K562 (cell line): ENCODE results near the gene PRMT5. TPM values are rescaled to one million over a fixed set of nuclear protein-coding genes. Genes with fewer than 3 reads are reported as not detected.

Experiments used
- ARID3A ChIP-seq: IDR thresholded peaks from 2 replicates; pipeline ENCODE4 v1.6.1; 2012; ENCODE audit warnings: low read depth, low read length, improper control_type of control experiment, borderline replicate concordance
- BMI1 ChIP-seq: fragments of 150-350 bp; IDR thresholded peaks from 2 replicates; pipeline ENCODE4 v1.6.1; 2014; ENCODE audit warnings: low read length
- CTCF ChIP-seq, 3 experiments: IDR thresholded peaks in 2 of 3; conservative IDR thresholded peaks in 1 of 3; 2 replicates each; pipeline ENCODE4 v1.5.1; 2011 to 2012; ENCODE audit warnings: low read length in 3 of 3, mild to moderate bottlenecking in 3 of 3, control low read depth in 2 of 3, improper control_type of control experiment in 1 of 3, inconsistent platforms in 1 of 3, low read depth in 1 of 3, mixed read lengths in 1 of 3, moderate library complexity in 1 of 3; ENCODE audit not compliant: insufficient read depth in 2 of 3
- ETV1 ChIP-seq: fragments of 450-650 bp; conservative IDR thresholded peaks from 2 replicates; pipeline ENCODE4 v1.6.1; 2016; ENCODE audit warnings: missing genetic modification characterization, control low read depth, low read depth, missing compliant biosample characterization
- HBP1 ChIP-seq: fragments of 450-650 bp; formaldehyde crosslinking; IDR thresholded peaks from 2 replicates; pipeline ENCODE4 v1.4.0; 2022; ENCODE audit warnings: missing genetic modification characterization
- HLTF ChIP-seq: fragments of 450-650 bp; IDR thresholded peaks from 2 replicates; pipeline ENCODE4 v1.6.1; 2016
- HNRNPK ChIP-seq: fragments of 200-400 bp; formaldehyde crosslinking; IDR thresholded peaks from one replicate; pipeline ENCODE4 v1.6.1; 2018; ENCODE audit warnings: mild to moderate bottlenecking, low read depth, low read length; ENCODE audit not compliant: poor library complexity, severe bottlenecking
- KDM5B ChIP-seq: fragments of 200-600 bp; sonication (generic); IDR thresholded peaks from 2 replicates; pipeline ENCODE4 v1.6.1; 2012; ENCODE audit warnings: low read depth, mild to moderate bottlenecking, moderate library complexity, low read length, control low read depth, inconsistent platforms; ENCODE audit not compliant: insufficient replicate concordance
- MEF2A ChIP-seq: IDR thresholded peaks from 2 replicates; pipeline ENCODE4 v1.6.1; 2011; ENCODE audit warnings: low read depth, mild to moderate bottlenecking, low read length, moderate library complexity; ENCODE audit not compliant: control insufficient read depth
- NELFE ChIP-seq: IDR thresholded peaks from 2 replicates; pipeline ENCODE4 v1.6.1; 2011; ENCODE audit warnings: mild to moderate bottlenecking; ENCODE audit not compliant: insufficient read depth, insufficient read length
- NFATC3 ChIP-seq: fragments of 450-650 bp; IDR thresholded peaks from 2 replicates; pipeline ENCODE4 v1.6.1; 2017; ENCODE audit warnings: mild to moderate bottlenecking
- RBFOX2 ChIP-seq: fragments of 200-400 bp; formaldehyde crosslinking; IDR thresholded peaks from 2 replicates; pipeline ENCODE4 v1.6.1; 2017; ENCODE audit warnings: low read depth, mild to moderate bottlenecking, low read length, moderate library complexity
- RBM22 ChIP-seq: fragments of 200-400 bp; formaldehyde crosslinking; IDR thresholded peaks from 2 replicates; pipeline ENCODE4 v1.6.1; 2018; ENCODE audit warnings: low read length, low read depth; ENCODE audit not compliant: poor library complexity, severe bottlenecking
- RBM25 ChIP-seq: fragments of 200-400 bp; formaldehyde crosslinking; IDR thresholded peaks from 2 replicates; pipeline ENCODE4 v1.6.1; 2018; ENCODE audit warnings: low read length, low read depth, moderate library complexity; ENCODE audit not compliant: severe bottlenecking
- SMAD3 ChIP-seq: fragments of 450-650 bp; formaldehyde crosslinking; conservative IDR thresholded peaks from 2 replicates; pipeline ENCODE4 v1.4.0; 2020; ENCODE audit warnings: mild to moderate bottlenecking
- SMAD4 ChIP-seq: fragments of 250-450 bp; sonication (Bioruptor Pico); conservative IDR thresholded peaks from 2 replicates; pipeline ENCODE4 v1.8.0; 2021; ENCODE audit warnings: inconsistent platforms, mild to moderate bottlenecking, moderate library complexity
- THRAP3 ChIP-seq: fragments of 450-650 bp; IDR thresholded peaks from 2 replicates; pipeline ENCODE4 v1.6.1; 2016; ENCODE audit warnings: mild to moderate bottlenecking, inconsistent platforms, borderline replicate concordance
- ZFP1 ChIP-seq: fragments of 450-650 bp; formaldehyde crosslinking; IDR thresholded peaks from 2 replicates; pipeline ENCODE4 v1.4.0; 2020; ENCODE audit warnings: mild to moderate bottlenecking, mixed read lengths
- ZFP91 ChIP-seq: sonication (generic); formaldehyde crosslinking; IDR thresholded peaks from 2 replicates; pipeline ENCODE4 v1.8.0; 2022; ENCODE audit warnings: mild to moderate bottlenecking, missing genetic modification reagents
- ZNF431 ChIP-seq: sonication (generic); formaldehyde crosslinking; IDR thresholded peaks from 2 replicates; pipeline ENCODE4 v1.8.0; 2022; ENCODE audit warnings: mild to moderate bottlenecking, missing genetic modification reagents
- ZNF696 ChIP-seq: fragments of 250-450 bp; sonication (Bioruptor Pico); conservative IDR thresholded peaks from 2 replicates; pipeline ENCODE4 v1.4.0; 2020; ENCODE audit warnings: mild to moderate bottlenecking, moderate library complexity
- ZNF79 ChIP-seq: fragments of 250-450 bp; sonication (Bioruptor Pico); IDR thresholded peaks from 2 replicates; pipeline ENCODE4 v1.4.0; 2020; ENCODE audit warnings: low read depth, mild to moderate bottlenecking, moderate library complexity
- polyA plus RNA-seq, 8 experiments: library from polyadenylated mRNA; depleted of rRNA in 4 of 8; stranded (reverse) in 5 of 8; unstranded in 3 of 8; fragments of >200 nt; fragmentation: Nextera tagmentation in 2 of 8; fragmentation: Illumina TruSeq in 1 of 8; extraction: Ambion mirVana in 2 of 8; extraction: Trizol in 1 of 8; gene quantifications; 2 replicates each; pipeline versions ENCODE4 v1.2.1 to v1.2.3, GENCODE V29; 2011 to 2014; ENCODE audit warnings: inconsistent platforms in 1 of 8, missing spikeins in 1 of 8
- total RNA-seq, 7 experiments: library from RNA; depleted of rRNA in 6 of 7; stranded (reverse); fragments of >200 nt in 6 of 7; fragmentation: Illumina TruSeq in 2 of 7; extraction: Trizol in 2 of 7; gene quantifications; 2 replicates each; pipeline versions ENCODE4 v1.2.1 to v1.2.3, GENCODE V29; 2011 to 2021; ENCODE audit warnings: low replicate concordance in 1 of 7

PRMT5 gene
- total and polyA plus RNA-seq, 9 of the 15 experiments (the other 6 are each of a cell fraction or from before 2014, with no cell fraction given) = 114 to 552 (median 222) TPM

GRCh38 chr14:22886500-22887259 is 42.5 kb downstream of the PRMT5 start (continued):
- TF ChIP-seq ZFP91 (CRISPR knock-in tag) (no peak), NELFE (no peak), RBFOX2 (peak; percentile 80), ZNF431 (peak; percentile 78), KDM5B (peak; percentile 90), ZNF696 (CRISPR knock-in tag) (no peak), CTCF (IDR thresholded peaks at IDR 0.05 in 2 of 3, conservative IDR thresholded peaks at IDR 0.05 in 1 of 3; ENCODE audit: insufficient read depth in 2 of 3, low read depth in 1 of 3, low read length in 3 of 3) (peak in 2 of 3 experiments; percentile 36 to 41; a peak in 4 of 6 replicates), RBM25 (no peak), HNRNPK (no peak), SMAD3 (CRISPR knock-in tag) (no peak), THRAP3 (no peak), HLTF (no peak), ETV1 (no peak), ARID3A (no peak), BMI1 (peak; percentile 93), NFATC3 (no peak), SMAD4 (CRISPR knock-in tag) (0 out of 2 replicates have a peak, but pooled peaks have one; percentile 59), MEF2A (no peak), HBP1 (no peak), ZNF79 (no peak), ZFP1 (no peak), RBM22 (peak; percentile 99)
